IPS-20b (cell line): ENCODE data around the gene SAMD8.
A peak's percentile ranks its signal among the peaks of the same experiment; 100 is the strongest.

ENCODE experiments used
- H3K27ac ChIP-seq: one replicate; pipeline ENCODE4 v1.5.1; 2013; ENCODE audit warnings: low read length
- H3K27me3 ChIP-seq: 2 replicates; pipeline ENCODE4 v1.6.1; 2013; ENCODE audit warnings: mild to moderate bottlenecking, low read length, inconsistent platforms; ENCODE audit not compliant: insufficient read depth
- H3K36me3 ChIP-seq: 2 replicates; pipeline ENCODE4 v1.6.1; 2013; ENCODE audit warnings: low read depth, mild to moderate bottlenecking, inconsistent platforms, low read length, moderate library complexity; ENCODE audit not compliant: insufficient read depth
- H3K4me1 ChIP-seq: 2 replicates; pipeline ENCODE4 v1.6.1; 2013; ENCODE audit warnings: mild to moderate bottlenecking, control low read depth, inconsistent platforms, low read length, moderate library complexity; ENCODE audit not compliant: insufficient read depth
- H3K4me3 ChIP-seq: 2 replicates; pipeline ENCODE4 v1.5.1; 2013; ENCODE audit warnings: mild to moderate bottlenecking, low read length, inconsistent platforms
- H3K9ac ChIP-seq: 2 replicates; pipeline ENCODE4 v1.6.1; 2013; ENCODE audit warnings: low read depth, mild to moderate bottlenecking, inconsistent platforms, low read length, moderate library complexity
- H3K9me3 ChIP-seq: 2 replicates; pipeline ENCODE4 v1.6.1; 2013; ENCODE audit warnings: mild to moderate bottlenecking, low read depth, low read length, inconsistent platforms; ENCODE audit not compliant: insufficient read depth

The SAMD8 gene

GRCh38 chr10:75088640-75089039 is 22.8 kb upstream of the SAMD8 start:
- Histone ChIP-seq H3K4me3 (no peak overlapping the region), H3K4me1 (peaks cover 11% of the 10 kb centered on the region; the same call in 1 of the 2 replicates), H3K9ac (no peak overlapping the region), H3K27ac (no peak overlapping the region), H3K36me3 (no peaks in the 10 kb centered on the region), H3K9me3 (no peaks in the 10 kb centered on the region), H3K27me3 (peaks cover 4% of the 10 kb centered on the region; the same call in 1 of the 2 replicates)

DNA sequence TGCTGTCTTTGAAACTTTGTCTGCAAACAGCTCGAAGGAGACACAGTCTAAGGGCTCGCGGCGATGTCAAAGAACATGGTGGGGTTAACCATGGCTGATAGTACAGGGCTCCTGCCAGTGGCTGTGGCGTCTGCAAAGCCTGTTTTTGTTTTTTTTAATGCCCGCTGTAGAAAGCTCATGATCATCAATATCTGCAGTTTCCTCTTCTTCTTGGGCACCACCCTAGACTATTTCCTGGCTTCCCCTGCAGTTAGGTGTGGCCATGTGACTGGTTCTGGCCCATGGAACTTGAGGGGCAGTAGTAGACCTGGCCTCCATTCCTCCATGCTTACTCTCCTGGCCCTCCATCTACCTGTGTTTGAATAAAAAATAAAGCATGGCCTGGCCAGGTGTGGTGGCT is 21.8 kb upstream of the SAMD8 start:
- Histone ChIP-seq H3K27ac (no peak overlapping the region), H3K36me3 (no peaks in the 10 kb centered on the region), H3K9ac (no peak overlapping the region), H3K4me3 (no peak overlapping the region), H3K27me3 (peaks cover 3% of the 10 kb centered on the region; the same call in 1 of the 2 replicates), H3K4me1 (peaks cover 3% of the 10 kb centered on the region; the same call in 1 of the 2 replicates), H3K9me3 (no peaks in the 10 kb centered on the region)

DNA sequence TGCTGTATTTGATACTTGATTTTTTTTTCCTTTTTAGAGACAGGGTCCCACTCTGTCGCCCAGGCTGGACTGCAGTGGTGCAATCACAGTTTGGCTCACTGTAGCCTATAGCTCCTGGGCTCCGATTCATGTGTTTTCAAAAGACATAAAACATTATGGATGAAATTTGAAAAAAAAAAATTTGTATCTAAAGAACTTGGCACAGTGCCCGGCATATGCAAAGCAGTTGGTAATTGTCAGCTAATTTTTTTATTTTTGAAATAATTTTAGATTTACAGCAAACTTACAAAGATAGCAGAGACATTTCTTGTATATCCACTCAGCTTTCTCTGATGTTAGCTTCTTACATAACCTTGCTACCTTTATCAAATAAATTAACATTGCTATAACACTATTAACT is 20.3 kb upstream of the SAMD8 start:
- H3K4me3 ChIP-seq, result no peak overlapping the region
- no peaks in the 10 kb centered on the region for H3K4me1 ChIP-seq
- H3K27ac ChIP-seq, result no peak overlapping the region
- no peaks in the 10 kb centered on the region for H3K36me3 ChIP-seq
- H3K9me3 ChIP-seq, result no peaks in the 10 kb centered on the region
- H3K27me3 ChIP-seq, result no peaks in the 10 kb centered on the region
- H3K9ac ChIP-seq, result no peak overlapping the region

DNA sequence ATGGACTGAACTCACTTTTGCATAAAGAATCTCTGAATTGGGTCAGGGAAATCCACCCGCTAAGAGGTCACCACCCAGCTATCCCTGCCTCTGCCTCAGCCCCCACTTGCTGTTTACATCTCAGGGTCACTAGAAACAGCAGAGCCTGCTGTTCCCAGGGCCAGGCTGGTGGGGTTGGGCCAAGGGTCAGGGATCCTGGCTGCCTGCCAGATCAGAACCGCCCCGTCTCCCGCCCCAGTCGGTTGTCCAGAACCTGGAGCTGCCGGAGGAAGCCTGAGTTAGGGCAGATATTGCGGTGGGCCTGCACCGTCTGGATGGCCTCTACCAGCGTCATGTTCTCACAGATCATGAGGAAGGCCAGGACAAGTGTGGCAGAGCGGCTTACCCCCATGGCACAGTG is 17.0 kb upstream of the SAMD8 start:
- Histone ChIP-seq H3K9me3 (no peaks in the 10 kb centered on the region), H3K9ac (no peak overlapping the region), H3K4me1 (no peaks in the 10 kb centered on the region), H3K4me3 (no peak overlapping the region), H3K27ac (no peak overlapping the region), H3K36me3 (no peaks in the 10 kb centered on the region), H3K27me3 (no peaks in the 10 kb centered on the region)

- no peaks in the 10 kb centered on the region for H3K27me3 ChIP-seq
- peaks cover 6% of the 10 kb centered on the region; the same call in 1 of the 2 replicates for H3K4me1 ChIP-seq
- H3K9ac ChIP-seq, result no peak overlapping the region
- no peak overlapping the region for H3K27ac ChIP-seq
- no peaks in the 10 kb centered on the region for H3K36me3 ChIP-seq
- no peaks in the 10 kb centered on the region for H3K9me3 ChIP-seq
- no peak overlapping the region for H3K4me3 ChIP-seq
Measured at GRCh38 chr10:75095631-75096030, 15.8 kb upstream of the SAMD8 start.

GRCh38 chr10:75096749-75097148 is 14.7 kb upstream of the SAMD8 start:
- peaks cover 11% of the 10 kb centered on the region; the same call in 1 of the 2 replicates for H3K4me1 ChIP-seq
- H3K27me3 ChIP-seq, result no peaks in the 10 kb centered on the region
- no peak overlapping the region for H3K4me3 ChIP-seq

DNA sequence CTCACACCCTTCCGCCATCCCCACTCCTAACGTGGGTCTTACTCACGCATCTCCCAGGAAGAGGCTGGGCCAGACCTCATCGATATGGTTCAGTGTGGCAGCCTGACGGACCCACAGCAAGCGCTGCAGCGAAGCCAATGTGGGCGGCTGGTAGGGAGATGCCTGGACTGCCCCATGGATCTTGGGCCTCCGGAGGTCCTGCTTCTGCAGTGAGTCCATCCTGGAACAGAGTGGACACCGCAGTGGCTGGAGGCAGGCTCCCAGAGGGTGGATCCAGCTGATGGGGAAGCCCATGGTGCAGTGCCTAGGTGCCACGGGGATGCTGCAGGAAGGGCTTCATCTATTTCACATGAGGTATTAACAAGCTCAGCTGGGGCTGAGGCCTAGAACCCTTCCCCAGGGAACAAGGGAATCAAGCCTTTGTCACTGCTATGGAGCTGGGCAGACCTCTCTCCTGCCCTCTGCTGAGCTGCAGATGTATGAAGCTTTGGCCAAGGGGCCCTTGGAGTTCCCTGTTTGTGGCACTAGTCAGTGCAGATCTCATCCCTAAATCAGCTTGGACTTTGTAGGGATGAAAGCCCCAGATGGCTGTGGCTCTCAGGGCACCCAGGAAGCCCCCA is 13.7 kb upstream of the SAMD8 start:
- Histone ChIP-seq H3K27me3 (no peaks in the 10 kb centered on the region), H3K4me1 (peaks cover 11% of the 10 kb centered on the region; the same call in 1 of the 2 replicates), H3K4me3 (no peak overlapping the region), H3K27ac (no peak overlapping the region), H3K9me3 (no peaks in the 10 kb centered on the region), H3K36me3 (no peaks in the 10 kb centered on the region), H3K9ac (no peak overlapping the region)

More at GRCh38 chr10:75096749-75097148, 14.7 kb upstream of the SAMD8 start:
- Histone ChIP-seq H3K9ac (no peak overlapping the region), H3K9me3 (no peaks in the 10 kb centered on the region), H3K36me3 (no peaks in the 10 kb centered on the region), H3K27ac (no peak overlapping the region)

DNA sequence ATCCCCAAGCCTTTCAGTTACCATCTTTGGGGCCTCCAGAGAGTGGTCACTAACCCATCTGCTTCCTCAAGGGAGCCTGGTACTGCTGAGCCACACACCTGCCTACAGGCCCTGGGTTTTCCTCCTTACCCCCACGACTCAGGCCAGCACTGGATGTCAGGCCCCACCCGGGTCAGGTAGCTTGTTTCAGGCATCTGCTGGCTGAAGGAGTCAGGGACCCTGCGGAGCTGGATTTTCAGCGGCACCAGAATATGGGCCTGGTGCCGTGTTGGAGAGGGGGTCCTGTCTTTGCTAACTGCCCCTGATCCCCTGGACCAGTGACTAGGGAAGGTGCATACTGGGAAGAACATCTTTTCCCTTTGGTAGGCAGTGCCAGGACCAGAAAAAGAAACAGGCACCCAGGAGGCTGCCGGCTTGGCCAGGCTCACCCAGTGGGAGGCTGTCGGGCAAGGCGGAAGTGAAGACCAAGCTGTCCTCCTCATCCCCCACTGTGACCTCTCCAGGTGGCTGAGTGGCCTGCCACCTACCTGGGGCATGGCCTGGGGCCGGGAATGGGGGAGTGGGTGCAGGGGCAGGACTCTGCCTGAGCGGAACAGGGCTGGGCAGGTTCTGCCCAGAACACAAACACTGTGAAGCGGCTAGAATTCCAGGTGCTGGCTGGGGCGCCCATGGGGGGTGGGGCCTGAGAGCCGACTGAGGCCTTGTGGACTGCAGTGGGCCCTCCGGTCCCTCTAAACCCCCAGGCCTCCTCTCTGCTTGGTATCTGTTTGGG is 12.4 kb upstream of the SAMD8 start:
- H3K9me3 ChIP-seq, result no peaks in the 10 kb centered on the region
- no peaks in the 10 kb centered on the region for H3K36me3 ChIP-seq
- peaks cover 11% of the 10 kb centered on the region; the same call in 1 of the 2 replicates for H3K4me1 ChIP-seq
- H3K4me3 ChIP-seq, result no peak overlapping the region
- H3K9ac ChIP-seq, result no peak overlapping the region
- H3K27me3 ChIP-seq, result no peaks in the 10 kb centered on the region
- H3K27ac ChIP-seq, result no peak overlapping the region

DNA sequence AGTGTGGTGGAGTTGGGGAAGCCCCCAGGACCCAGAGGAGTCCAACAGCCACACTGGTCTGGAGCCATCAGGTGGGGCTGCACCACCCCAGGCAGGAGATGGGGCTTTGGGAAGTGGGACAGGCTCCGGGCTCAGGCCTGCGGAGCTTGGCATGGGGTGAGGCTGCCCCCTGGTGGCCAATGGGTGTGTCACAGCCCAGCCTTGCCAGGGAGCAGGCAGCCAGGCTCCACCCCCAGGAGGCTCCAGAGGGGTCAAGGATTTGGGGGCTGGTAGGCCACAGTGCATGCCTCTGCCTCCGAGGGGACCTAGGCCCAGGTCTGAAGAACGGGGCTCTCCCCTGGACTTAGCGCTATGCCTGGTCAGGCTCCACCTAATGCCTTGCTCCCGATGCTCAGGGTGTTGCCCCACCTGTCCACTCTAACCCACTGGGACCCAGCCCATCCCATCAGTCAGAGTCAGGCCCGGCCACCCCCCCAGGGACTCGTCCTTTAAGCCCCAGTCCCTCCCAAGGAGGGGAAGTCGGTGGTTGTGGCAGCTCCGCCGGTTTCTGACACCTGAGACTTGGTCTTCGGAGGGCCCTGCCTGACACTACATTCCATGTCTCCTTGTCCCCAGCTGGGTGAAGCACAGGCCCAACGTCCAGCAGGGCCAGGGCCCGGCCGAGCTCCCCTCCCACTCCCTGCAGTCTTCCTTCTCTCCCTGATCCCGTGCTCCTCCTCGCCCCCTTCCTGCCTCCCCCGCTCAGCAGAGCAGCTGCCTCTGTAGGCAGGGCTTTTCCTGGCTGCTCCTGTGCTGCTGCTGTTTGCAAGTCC is 11.3 kb upstream of the SAMD8 start:
- peaks cover 11% of the 10 kb centered on the region; the same call in 1 of the 2 replicates for H3K4me1 ChIP-seq
- no peaks in the 10 kb centered on the region for H3K27me3 ChIP-seq
- H3K9ac ChIP-seq, result peak overlapping the region; percentile 60; the same call in 1 of the 2 replicates
- peak overlapping the region; percentile 17; the same call in 1 of the 2 replicates for H3K4me3 ChIP-seq
- no peaks in the 10 kb centered on the region for H3K9me3 ChIP-seq
- H3K36me3 ChIP-seq, result no peaks in the 10 kb centered on the region
- H3K27ac ChIP-seq, result no peak overlapping the region

DNA sequence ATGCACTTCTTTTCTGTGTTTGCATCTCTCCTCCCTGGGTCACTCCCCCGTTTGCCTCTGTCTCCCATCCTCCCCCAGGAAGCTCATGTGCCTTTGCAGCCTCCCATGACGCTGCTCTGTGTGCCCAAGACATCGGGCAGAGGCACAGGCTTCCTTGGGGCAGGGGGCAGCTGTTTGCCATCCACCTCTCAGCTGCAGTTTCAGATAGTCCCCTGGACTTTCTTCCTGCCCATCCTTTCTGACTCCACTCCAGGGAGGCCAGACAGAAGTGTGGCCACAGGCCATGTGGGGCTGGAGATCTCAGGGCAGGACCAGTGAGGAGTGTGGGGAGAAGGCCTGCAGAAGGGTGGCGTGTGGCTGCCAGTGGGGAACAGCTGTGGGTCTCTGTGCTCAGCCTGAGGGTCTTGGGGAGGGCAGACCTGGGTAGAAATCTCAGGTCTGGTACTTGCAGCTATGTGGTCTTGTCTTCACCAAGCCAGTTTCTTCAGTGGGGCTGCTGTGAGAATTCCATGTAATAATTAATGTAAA is 10.6 kb upstream of the SAMD8 start:
- Histone ChIP-seq H3K36me3 (no peaks in the 10 kb centered on the region), H3K9ac (peak overlapping the region; percentile 60; the same call in 1 of the 2 replicates), H3K27me3 (no peaks in the 10 kb centered on the region), H3K9me3 (no peaks in the 10 kb centered on the region), H3K27ac (no peak overlapping the region), H3K4me3 (no peak overlapping the region), H3K4me1 (peaks cover 17% of the 10 kb centered on the region; the same call in 1 of the 2 replicates)
